CD14-positive monocyte (primary cell): Measurements from ENCODE around the gene EXD3. TPM values are rescaled to one million over a fixed set of nuclear protein-coding genes. Genes with fewer than 3 reads are reported as not detected.
A peak's percentile ranks its signal among the peaks of the same experiment; 100 is the strongest.

ENCODE experiments used
- DNase-seq, 3 donors: peaks; one replicate each; pipeline ENCODE4 v3.0.0-alpha.2; 2011 to 2022
- H2AFZ ChIP-seq: 2 replicates; pipeline ENCODE4 v1.6.0; 2012; ENCODE audit warnings: mild to moderate bottlenecking, low read depth, low read length, inconsistent platforms; ENCODE audit not compliant: insufficient read depth, poor library complexity, severe bottlenecking
- H3K27ac ChIP-seq, 2 donors: 1 replicate in 1 of 2; 2 replicates in 1 of 2; pipeline ENCODE4 v1.5.1; 2012 to 2013; ENCODE audit warnings: low read length in 2 of 2, control low read depth in 1 of 2, inconsistent platforms in 1 of 2, low read depth in 1 of 2, mild to moderate bottlenecking in 1 of 2
- H3K27me3 ChIP-seq, 2 donors: one replicate each; pipeline versions ENCODE4 v1.6.0 to v1.6.1; 2011 to 2013; ENCODE audit warnings: low read length in 2 of 2; ENCODE audit not compliant: control insufficient read depth in 2 of 2, insufficient read depth in 2 of 2
- H3K36me3 ChIP-seq, 2 donors: replicated peaks in 1 of 2; 1 replicate in 1 of 2; 2 replicates in 1 of 2; pipeline versions ENCODE4 v1.5.1 to v1.6.1; 2012 to 2013; ENCODE audit warnings: low read length in 2 of 2, control low read depth in 1 of 2, inconsistent platforms in 1 of 2, mild to moderate bottlenecking in 1 of 2; ENCODE audit not compliant: insufficient read depth in 2 of 2, control insufficient read depth in 1 of 2
- H3K4me1 ChIP-seq, 2 donors: 1 replicate in 1 of 2; 2 replicates in 1 of 2; pipeline versions ENCODE4 v1.5.1 to v1.6.1; 2012 to 2013; ENCODE audit warnings: low read length in 2 of 2, control low read depth in 1 of 2, inconsistent platforms in 1 of 2, mild to moderate bottlenecking in 1 of 2, moderate library complexity in 1 of 2; ENCODE audit not compliant: insufficient read depth in 2 of 2, control insufficient read depth in 1 of 2
- H3K4me2 ChIP-seq: replicated peaks from 2 replicates; pipeline ENCODE3; 2012; ENCODE audit warnings: low read length, moderate library complexity, mild to moderate bottlenecking; ENCODE audit not compliant: poor library complexity, severe bottlenecking; ENCODE audit errors: extremely low read depth
- H3K4me3 ChIP-seq, 3 experiments: fragments of 200-600 bp in 1 of 3; sonication (generic) in 1 of 3; replicated peaks in 1 of 3; 1 replicate in 2 of 3; 2 replicates in 1 of 3; pipeline ENCODE4 v1.5.1; 2011 to 2013; ENCODE audit warnings: low read length in 3 of 3, mild to moderate bottlenecking in 3 of 3, control low read depth in 2 of 3, low read depth in 2 of 3, inconsistent platforms in 1 of 3, moderate library complexity in 1 of 3
- H3K79me2 ChIP-seq: 2 replicates; pipeline ENCODE4 v1.6.0; 2012; ENCODE audit warnings: mild to moderate bottlenecking, control low read depth, inconsistent platforms, low read length, moderate library complexity; ENCODE audit not compliant: insufficient read depth
- H3K9ac ChIP-seq: 2 replicates; pipeline ENCODE4 v1.6.0; 2017; ENCODE audit warnings: low read length, mild to moderate bottlenecking; ENCODE audit not compliant: insufficient read depth, poor library complexity, severe bottlenecking
- H3K9me3 ChIP-seq, 2 donors: replicated peaks in 1 of 2; 1 replicate in 1 of 2; 2 replicates in 1 of 2; pipeline versions ENCODE4 v1.5.1 to v1.6.1; 2012 to 2013; ENCODE audit warnings: low read length in 2 of 2, control low read depth in 1 of 2; ENCODE audit not compliant: control insufficient read depth in 1 of 2, insufficient read depth in 1 of 2
- H4K20me1 ChIP-seq: 2 replicates; pipeline ENCODE4 v1.6.0; 2012; ENCODE audit warnings: mild to moderate bottlenecking, low read length, control low read depth, moderate library complexity; ENCODE audit not compliant: insufficient read depth
- H3K27ac Mint-ChIP-seq, 7 donors: one replicate each; pipeline ENCODE4 v1.8.0; 2020; ENCODE audit warnings: mild to moderate bottlenecking in 7 of 7, mixed read lengths in 7 of 7, moderate library complexity in 6 of 7, inconsistent platforms in 2 of 7
- H3K27me3 Mint-ChIP-seq, 3 donors: one replicate each; pipeline ENCODE4 v1.8.0; 2021 to 2022; ENCODE audit warnings: low read depth in 3 of 3, mild to moderate bottlenecking in 3 of 3, mixed read lengths in 3 of 3, moderate library complexity in 3 of 3, inconsistent platforms in 1 of 3
- H3K36me3 Mint-ChIP-seq, 2 donors: one replicate each; pipeline ENCODE4 v1.8.0; 2020; ENCODE audit warnings: mixed read lengths in 2 of 2, inconsistent platforms in 1 of 2, mild to moderate bottlenecking in 1 of 2
- H3K4me1 Mint-ChIP-seq: one replicate; pipeline ENCODE4 v1.8.0; 2020; ENCODE audit warnings: mild to moderate bottlenecking, mixed read lengths
- H3K4me3 Mint-ChIP-seq, 2 donors: one replicate each; pipeline ENCODE4 v1.8.0; 2020; ENCODE audit warnings: mild to moderate bottlenecking in 2 of 2, mixed read lengths in 2 of 2, moderate library complexity in 1 of 2
- H3K9me3 Mint-ChIP-seq, 7 donors: one replicate each; pipeline ENCODE4 v1.8.0; 2020 to 2022; ENCODE audit warnings: mixed read lengths in 7 of 7, mild to moderate bottlenecking in 6 of 7, moderate library complexity in 6 of 7, inconsistent platforms in 2 of 7
- CTCF ChIP-seq: fragments of 200-600 bp; IDR thresholded peaks from one replicate; pipeline ENCODE4 v1.8.0; 2022; ENCODE audit warnings: antibody characterized with exemption, mild to moderate bottlenecking
- WGBS: methylation state at CpG from one replicate; pipeline ENCODE4 v1.1.5; 2013; ENCODE audit warnings: missing lambda C conversion rate; ENCODE audit not compliant: insufficient coverage; 5-methylcytosine and 5-hydroxymethylcytosine counted together
- intact Hi-C, 2 donors: fragments of 100-400 bp; cut with micrococcal nuclease; formaldehyde crosslinking; loops; one replicate each; pipeline versions ENCODE4 v1.15.0 to v1.15.1; 2023
- polyA plus RNA-seq, 3 donors: library from polyadenylated mRNA; depleted of rRNA in 1 of 3; unstranded in 2 of 3; stranded (reverse) in 1 of 3; fragments of 300-500 nt in 2 of 3; fragments of >200 nt in 1 of 3; fragmentation: Illumina TruSeq in 2 of 3; gene quantifications; 1 replicate in 2 of 3; 2 replicates in 1 of 3; pipeline ENCODE4 v1.2.3, GENCODE V29; 2012 to 2021

EXD3 gene
- polyA plus RNA-seq, 3 donors, result 2.0 to 10.8 (median 3.0) TPM

- 86% methylated on average over 2 of the region's 11 CpGs for WGBS
- peaks cover 17 to 20% of the 10 kb centered on the region in 2 donors for H3K36me3 Mint-ChIP-seq
- no peak overlapping the region for H2AFZ ChIP-seq
- no peaks in the 10 kb centered on the region for H3K79me2 ChIP-seq
- no peak overlapping the region for H3K9ac ChIP-seq
- intact Hi-C loops, result no loop called here
- H3K27me3 Mint-ChIP-seq, result peaks cover 19 to 24% (median 20%) of the 10 kb centered on the region in 3 donors
- DNase-seq, result peak in 2 of 3 donors; percentile 48 to 70
- peaks cover 20% of the 10 kb centered on the region for H3K4me1 Mint-ChIP-seq
- H3K36me3 ChIP-seq, result no peaks in the 10 kb centered on the region
- no peak for TF ChIP-seq CTCF
- H3K4me1 ChIP-seq, result peaks cover 15% of the 10 kb centered on the region in 2 donors
- H3K27ac ChIP-seq, result peak overlapping the region in 1 of 2 donors; percentile 38
- H3K27ac Mint-ChIP-seq, result peak overlapping the region in 4 of 7 donors; percentile 1 to 72 (median 34)
- H3K4me3 Mint-ChIP-seq, result no peak overlapping the region
- no peak overlapping the region for H3K4me3 ChIP-seq
- H3K9me3 Mint-ChIP-seq, result peaks cover 19 to 40% (median 25%) of the 10 kb centered on the region in 7 donors
- peaks cover 9 to 35% of the 10 kb centered on the region in 2 donors for H3K9me3 ChIP-seq
- peaks cover 7 to 15% of the 10 kb centered on the region in 2 donors for H3K27me3 ChIP-seq
- H4K20me1 ChIP-seq, result peaks cover 22% of the 10 kb centered on the region
- no peak overlapping the region for H3K4me2 ChIP-seq
Measured at GRCh38 chr9:137402746-137403145, 20.2 kb downstream of the EXD3 start.

- intact Hi-C loops, result no loop called here
- Mint-ChIP-seq H3K4me1 (peaks cover 17% of the 10 kb centered on the region), H3K9me3 (peaks cover 24 to 43% (median 30%) of the 10 kb centered on the region in 7 donors), H3K27ac (peak overlapping the region in 6 of 7 donors; percentile 7 to 94 (median 85)), H3K36me3 (peaks cover 15 to 23% of the 10 kb centered on the region in 2 donors), H3K4me3 (no peak overlapping the region), H3K27me3 (peaks cover 0 to 5% (median 3%) of the 10 kb centered on the region in 3 donors)
- Histone ChIP-seq H3K27me3 (no peaks in the 10 kb centered on the region), H3K9ac (no peak overlapping the region), H3K4me3 (no peak overlapping the region), H3K36me3 (no peaks in the 10 kb centered on the region), H3K79me2 (no peaks in the 10 kb centered on the region), H3K4me2 (no peak overlapping the region), H3K27ac (peak overlapping the region in 1 of 2 donors; percentile 65), H3K4me1 (peaks cover 12 to 15% of the 10 kb centered on the region in 2 donors), H2AFZ (no peak overlapping the region), H4K20me1 (no peaks in the 10 kb centered on the region), H3K9me3 (peaks cover 9 to 38% of the 10 kb centered on the region in 2 donors)
- no peak for DNase-seq
- WGBS, result 96% methylated on average over 48 of the region's 60 CpGs
- no peak for TF ChIP-seq CTCF
Measured at GRCh38 chr9:137398561-137399468, 24.1 kb downstream of the EXD3 start.
